H9 (cell line): ENCODE measurements around the gene CDCP1. TPM values are rescaled to one million over a fixed set of nuclear protein-coding genes. Genes with fewer than 3 reads are reported as not detected.

Source experiments
- DNase-seq: peaks from one replicate; pipeline ENCODE4 v3.0.0-alpha.2; 2017
- H2AFZ ChIP-seq: one replicate; pipeline ENCODE4 v1.6.1; 2013; ENCODE audit warnings: mild to moderate bottlenecking, low read length, control low read depth, moderate library complexity
- H2AK5ac ChIP-seq: 2 replicates; pipeline ENCODE4 v1.6.1; 2013; ENCODE audit warnings: low read length, control low read depth, mixed read lengths; ENCODE audit not compliant: insufficient read length
- H2BK120ac ChIP-seq: one replicate; pipeline ENCODE4 v1.6.1; 2013; ENCODE audit warnings: low read depth, mild to moderate bottlenecking, low read length, control low read depth, inconsistent platforms; ENCODE audit not compliant: poor library complexity, severe bottlenecking
- H2BK12ac ChIP-seq: 2 replicates; pipeline ENCODE4 v1.6.1; 2013; ENCODE audit warnings: low read length, control low read depth, mixed read lengths, low read depth; ENCODE audit not compliant: insufficient read length
- H2BK15ac ChIP-seq: 2 replicates; pipeline ENCODE4 v1.6.1; 2013; ENCODE audit warnings: low read depth, low read length, control low read depth
- H2BK20ac ChIP-seq: one replicate; pipeline ENCODE4 v1.6.1; 2013; ENCODE audit warnings: low read depth, mild to moderate bottlenecking, low read length, control low read depth, inconsistent platforms; ENCODE audit not compliant: poor library complexity, severe bottlenecking
- H2BK5ac ChIP-seq: 2 replicates; pipeline ENCODE4 v1.6.1; 2013; ENCODE audit warnings: low read length, control low read depth, mixed read lengths; ENCODE audit not compliant: insufficient read length
- H3K14ac ChIP-seq: 2 replicates; pipeline ENCODE4 v1.6.1; 2013; ENCODE audit warnings: low read length, control low read depth; ENCODE audit not compliant: insufficient read depth
- H3K18ac ChIP-seq: 2 replicates; pipeline ENCODE4 v1.6.1; 2013; ENCODE audit warnings: low read depth, mild to moderate bottlenecking, mixed read lengths, low read length, control low read depth; ENCODE audit not compliant: insufficient read length
- H3K23ac ChIP-seq: 2 replicates; pipeline ENCODE4 v1.6.1; 2013; ENCODE audit warnings: low read length, control low read depth, mixed read lengths, low read depth; ENCODE audit not compliant: insufficient read length
- H3K23me2 ChIP-seq: 2 replicates; pipeline ENCODE4 v1.6.1; 2013; ENCODE audit warnings: low read depth, mild to moderate bottlenecking, mixed read lengths, low read length, control low read depth; ENCODE audit not compliant: insufficient read length, poor library complexity, severe bottlenecking
- H3K27ac ChIP-seq: 2 replicates; pipeline ENCODE4 v1.5.1; 2013; ENCODE audit warnings: low read length, control low read depth, mixed read lengths, low read depth; ENCODE audit not compliant: insufficient read length
- H3K27me3 ChIP-seq: 2 replicates; pipeline ENCODE4 v1.6.1; 2013; ENCODE audit warnings: low read length, control low read depth, inconsistent platforms; ENCODE audit not compliant: insufficient read depth
- H3K4ac ChIP-seq: 2 replicates; pipeline ENCODE4 v1.6.1; 2013; ENCODE audit warnings: low read depth, mild to moderate bottlenecking, control low read depth, inconsistent platforms, low read length, moderate library complexity
- H3K4me1 ChIP-seq: 2 replicates; pipeline ENCODE4 v1.6.1; 2013; ENCODE audit warnings: low read length, control low read depth, inconsistent platforms; ENCODE audit not compliant: insufficient read depth
- H3K4me2 ChIP-seq: 2 replicates; pipeline ENCODE4 v1.6.1; 2013; ENCODE audit warnings: low read length, control low read depth, mixed read lengths; ENCODE audit not compliant: insufficient read length, insufficient read depth
- H3K56ac ChIP-seq: 2 replicates; pipeline ENCODE4 v1.6.1; 2013; ENCODE audit warnings: low read depth, mild to moderate bottlenecking, mixed read lengths, low read length, control low read depth; ENCODE audit not compliant: insufficient read length
- H3K79me1 ChIP-seq: 2 replicates; pipeline ENCODE4 v1.6.1; 2013; ENCODE audit warnings: low read depth, mild to moderate bottlenecking, moderate library complexity, low read length, control low read depth, inconsistent platforms; ENCODE audit not compliant: insufficient read depth, poor library complexity, severe bottlenecking
- H3K79me2 ChIP-seq: 2 replicates; pipeline ENCODE4 v1.6.1; 2013; ENCODE audit warnings: low read length, control low read depth, inconsistent platforms; ENCODE audit not compliant: insufficient read depth
- H3K9ac ChIP-seq: 2 replicates; pipeline ENCODE4 v1.6.1; 2013; ENCODE audit warnings: low read length, control low read depth, mixed read lengths; ENCODE audit not compliant: insufficient read length; ENCODE audit errors: extremely low read depth
- H3K9me3 ChIP-seq: one replicate; pipeline ENCODE4 v1.6.1; 2013; ENCODE audit warnings: low read depth, low read length, inconsistent platforms; ENCODE audit not compliant: control insufficient read depth
- H3T11ph ChIP-seq: one replicate; pipeline ENCODE4 v1.6.1; 2013; ENCODE audit warnings: mild to moderate bottlenecking, low read length, control low read depth, inconsistent platforms
- H4K20me1 ChIP-seq: one replicate; pipeline ENCODE4 v1.6.1; 2013; ENCODE audit not compliant: control insufficient read depth, insufficient read length, insufficient read depth
- H4K5ac ChIP-seq: 2 replicates; pipeline ENCODE4 v1.6.1; 2013; ENCODE audit warnings: low read depth, mild to moderate bottlenecking, mixed read lengths, low read length, control low read depth; ENCODE audit not compliant: insufficient read length
- H4K8ac ChIP-seq: replicated peaks from 2 replicates; pipeline ENCODE4 v1.6.1; 2013; ENCODE audit warnings: low read length, control low read depth, mixed read lengths, low read depth; ENCODE audit not compliant: insufficient read length
- H4K91ac ChIP-seq: 2 replicates; pipeline ENCODE4 v1.6.1; 2013; ENCODE audit warnings: low read depth, mild to moderate bottlenecking, moderate library complexity, mixed read lengths, low read length, control low read depth; ENCODE audit not compliant: insufficient read length
- H3K27ac Mint-ChIP-seq, 3 experiments: 2 replicates in 2 of 3; 3 replicates in 1 of 3; pipeline ENCODE4 v1.8.0; 2020 to 2021; ENCODE audit warnings: mixed read lengths in 3 of 3, mild to moderate bottlenecking in 1 of 3, moderate library complexity in 1 of 3
- H3K27me3 Mint-ChIP-seq: 2 replicates; pipeline ENCODE4 v1.8.0; 2021; ENCODE audit warnings: low read depth, mild to moderate bottlenecking, moderate library complexity, mixed read lengths
- H3K36me3 Mint-ChIP-seq, 3 experiments: 2 replicates in 2 of 3; 3 replicates in 1 of 3; pipeline ENCODE4 v1.8.0; 2020 to 2021; ENCODE audit warnings: low read depth in 3 of 3, mixed read lengths in 3 of 3; ENCODE audit not compliant: insufficient read depth in 1 of 3
- H3K4me1 Mint-ChIP-seq, 2 experiments: 2 replicates each; pipeline ENCODE4 v1.8.0; 2020; ENCODE audit warnings: mixed read lengths in 2 of 2
- H3K4me3 Mint-ChIP-seq, 2 experiments: 2 replicates in 1 of 2; 3 replicates in 1 of 2; pipeline ENCODE4 v1.8.0; 2020 to 2021; ENCODE audit warnings: mild to moderate bottlenecking in 2 of 2, mixed read lengths in 2 of 2, moderate library complexity in 1 of 2
- H3K9me3 Mint-ChIP-seq, 2 experiments: 2 replicates in 1 of 2; 3 replicates in 1 of 2; pipeline ENCODE4 v1.8.0; 2020; ENCODE audit warnings: mild to moderate bottlenecking in 2 of 2, mixed read lengths in 2 of 2, moderate library complexity in 1 of 2
- WGBS: extraction: QIAGEN DNeasy Blood & Tissue Kit; methylation state at CpG from one replicate; pipeline ENCODE4 v1.1.7; 2013; ENCODE audit warnings: missing lambda C conversion rate, low lambda C conversion rate, mixed read lengths; ENCODE audit not compliant: insufficient read length; ENCODE audit errors: extremely low coverage; 5-methylcytosine and 5-hydroxymethylcytosine counted together
- total RNA-seq: library from RNA; stranded (reverse); gene quantifications from 2 replicates; pipeline ENCODE4 v1.2.1, GENCODE V29; 2021
- TF ChIP-seq, protein P1 (sequence below): fragments of 200-600 bp; sonication (generic); conservative IDR thresholded peaks from 3 replicates; pipeline ENCODE4 v1.8.0; 2021; ENCODE audit warnings: antibody characterized with exemption, mild to moderate bottlenecking

CDCP1 gene
- total RNA-seq, 1 experiment from 2014 or later = 12.9 TPM

DNA sequence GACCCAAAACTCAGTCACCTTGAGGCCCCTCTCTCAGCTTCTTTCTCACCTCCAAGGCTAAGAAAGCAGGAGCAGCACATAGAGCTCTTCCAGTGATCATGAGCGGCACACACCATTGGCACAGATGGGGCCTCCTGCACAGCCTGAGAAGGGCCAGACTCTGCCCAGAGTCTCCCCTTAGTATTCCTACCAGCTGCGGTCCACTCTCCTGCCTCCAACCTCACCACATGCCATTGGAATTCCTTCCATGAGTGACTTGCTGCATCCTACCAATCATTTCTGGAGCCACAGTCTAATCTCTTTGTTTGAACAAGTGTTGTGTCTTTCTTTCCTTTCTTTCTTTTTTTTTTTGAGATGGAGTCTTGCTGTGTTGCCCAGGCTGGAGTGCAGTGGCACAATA is 39.3 kb downstream of the CDCP1 start:
- H2BK20ac ChIP-seq = no peak overlapping the region
- DNase-seq = no peak
- no CpG with 5 or more reads among the region's 2 CpGs for WGBS
- no peak overlapping the region for H3K23ac ChIP-seq
- no peak overlapping the region for H3K56ac ChIP-seq
- no peak overlapping the region for H3K27ac Mint-ChIP-seq
- H3K23me2 ChIP-seq = no peaks in the 10 kb centered on the region
- no peak overlapping the region for H3K27ac ChIP-seq
- H3K14ac ChIP-seq = no peak overlapping the region
- H3K9me3 ChIP-seq = no peaks in the 10 kb centered on the region
- H2BK120ac ChIP-seq = no peak overlapping the region
- H3K18ac ChIP-seq = no peak overlapping the region
- no peak overlapping the region for H4K5ac ChIP-seq
- TF ChIP-seq, protein P1, sequence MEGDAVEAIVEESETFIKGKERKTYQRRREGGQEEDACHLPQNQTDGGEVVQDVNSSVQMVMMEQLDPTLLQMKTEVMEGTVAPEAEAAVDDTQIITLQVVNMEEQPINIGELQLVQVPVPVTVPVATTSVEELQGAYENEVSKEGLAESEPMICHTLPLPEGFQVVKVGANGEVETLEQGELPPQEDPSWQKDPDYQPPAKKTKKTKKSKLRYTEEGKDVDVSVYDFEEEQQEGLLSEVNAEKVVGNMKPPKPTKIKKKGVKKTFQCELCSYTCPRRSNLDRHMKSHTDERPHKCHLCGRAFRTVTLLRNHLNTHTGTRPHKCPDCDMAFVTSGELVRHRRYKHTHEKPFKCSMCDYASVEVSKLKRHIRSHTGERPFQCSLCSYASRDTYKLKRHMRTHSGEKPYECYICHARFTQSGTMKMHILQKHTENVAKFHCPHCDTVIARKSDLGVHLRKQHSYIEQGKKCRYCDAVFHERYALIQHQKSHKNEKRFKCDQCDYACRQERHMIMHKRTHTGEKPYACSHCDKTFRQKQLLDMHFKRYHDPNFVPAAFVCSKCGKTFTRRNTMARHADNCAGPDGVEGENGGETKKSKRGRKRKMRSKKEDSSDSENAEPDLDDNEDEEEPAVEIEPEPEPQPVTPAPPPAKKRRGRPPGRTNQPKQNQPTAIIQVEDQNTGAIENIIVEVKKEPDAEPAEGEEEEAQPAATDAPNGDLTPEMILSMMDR = no peak
- H3K4me2 ChIP-seq = no peak overlapping the region
- no peak overlapping the region for H2BK12ac ChIP-seq
- H4K8ac ChIP-seq = no peak overlapping the region
- no peaks in the 10 kb centered on the region for H3K9me3 Mint-ChIP-seq
- no peak overlapping the region for H3K4me3 Mint-ChIP-seq
- no peak overlapping the region for H2AFZ ChIP-seq
- no peak overlapping the region for H2AK5ac ChIP-seq
- no peaks in the 10 kb centered on the region for H3K4me1 ChIP-seq
- H3K36me3 Mint-ChIP-seq = peaks cover 7 to 36% (median 34%) of the 10 kb centered on the region in 3 experiments; a peak in 6 of 7 replicates
- H3K79me2 ChIP-seq = no peaks in the 10 kb centered on the region
- H2BK5ac ChIP-seq = no peak overlapping the region
- H3T11ph ChIP-seq = no peak overlapping the region
- no peaks in the 10 kb centered on the region for H3K27me3 ChIP-seq
- H2BK15ac ChIP-seq = no peak overlapping the region
- H4K20me1 ChIP-seq = no peaks in the 10 kb centered on the region
- H3K4me1 Mint-ChIP-seq = no peaks in the 10 kb centered on the region
- no peak overlapping the region for H4K91ac ChIP-seq
- no peaks in the 10 kb centered on the region for H3K27me3 Mint-ChIP-seq
- no peak overlapping the region for H3K4ac ChIP-seq
- no peak overlapping the region for H3K9ac ChIP-seq
- H3K79me1 ChIP-seq = no peaks in the 10 kb centered on the region
